Osteoblast (primary cell): ENCODE measurements around the gene CDKAL1. TPM values are rescaled to one million over a fixed set of nuclear protein-coding genes. Genes with fewer than 3 reads are reported as not detected.
A peak's percentile ranks its signal among the peaks of the same experiment; 100 is the strongest.

Source experiments
- DNase-seq: peaks from one replicate; pipeline ENCODE4 v3.0.0; 2011; ENCODE audit warnings: low spot score, mixed read lengths; ENCODE audit not compliant: insufficient read length; ENCODE audit errors: missing footprints
- H2AFZ ChIP-seq: 2 replicates; pipeline ENCODE4 v1.6.0; 2011; ENCODE audit warnings: mild to moderate bottlenecking, low read length
- H3K27ac ChIP-seq: 2 replicates; pipeline ENCODE4 v1.5.1; 2011; ENCODE audit warnings: mild to moderate bottlenecking, low read depth, low read length, moderate library complexity
- H3K27me3 ChIP-seq: 2 replicates; pipeline ENCODE4 v1.6.0; 2012; ENCODE audit warnings: mild to moderate bottlenecking, control low read depth, inconsistent platforms, low read length, moderate library complexity; ENCODE audit not compliant: insufficient read depth
- H3K36me3 ChIP-seq: 2 replicates; pipeline ENCODE4 v1.5.1; 2011; ENCODE audit warnings: mild to moderate bottlenecking, low read length, control low read depth, moderate library complexity; ENCODE audit not compliant: insufficient read depth
- H3K4me1 ChIP-seq: 2 replicates; pipeline ENCODE4 v1.5.1; 2011; ENCODE audit warnings: mild to moderate bottlenecking, low read length, control low read depth, moderate library complexity; ENCODE audit not compliant: insufficient read depth
- H3K4me2 ChIP-seq: 2 replicates; pipeline ENCODE4 v1.6.0; 2011; ENCODE audit warnings: mild to moderate bottlenecking, low read length; ENCODE audit not compliant: insufficient read depth
- H3K4me3 ChIP-seq: fragments of 200-600 bp; sonication (generic); 3 replicates; pipeline ENCODE4 v1.5.1; 2012; ENCODE audit warnings: mild to moderate bottlenecking, low read length, inconsistent platforms; ENCODE audit not compliant: insufficient read depth
- H3K79me2 ChIP-seq: 2 replicates; pipeline ENCODE4 v1.6.0; 2012; ENCODE audit warnings: mild to moderate bottlenecking, low read length, control low read depth, inconsistent platforms; ENCODE audit not compliant: insufficient read depth
- H3K9me3 ChIP-seq: 2 replicates; pipeline ENCODE4 v1.5.1; 2011; ENCODE audit warnings: low read depth, low read length, control low read depth
- H4K20me1 ChIP-seq: 2 replicates; pipeline ENCODE4 v1.6.0; 2012; ENCODE audit warnings: mild to moderate bottlenecking, low read length, control low read depth; ENCODE audit not compliant: insufficient read depth
- CTCF ChIP-seq: IDR thresholded peaks from 2 replicates; pipeline ENCODE4 v1.5.1; 2011; ENCODE audit warnings: mild to moderate bottlenecking, low read depth, low read length, moderate library complexity; ENCODE audit errors: extremely low read depth
- total RNA-seq: library from RNA; depleted of rRNA; stranded (reverse); fragments of >200 nt; gene quantifications from 2 replicates; pipeline ENCODE4 v1.2.3, GENCODE V29; 2012

Gene CDKAL1
- total RNA-seq, 1 donor: 18.5 TPM

GRCh38 chr6:21163838-21164180 lies 629.6 kb downstream of the CDKAL1 start:
- Histone ChIP-seq H4K20me1 (no peaks in the 10 kb centered on the region), H2AFZ (no peak overlapping the region), H3K4me3 (no peak overlapping the region), H3K36me3 (no peaks in the 10 kb centered on the region), H3K4me2 (no peak overlapping the region), H3K4me1 (peaks cover 7% of the 10 kb centered on the region), H3K79me2 (no peaks in the 10 kb centered on the region), H3K9me3 (no peaks in the 10 kb centered on the region), H3K27me3 (no peaks in the 10 kb centered on the region), H3K27ac (peak overlapping the region; percentile 74)
- no peak for TF ChIP-seq CTCF
- DNase-seq: no peak

GRCh38 chr6:21164768-21165326 lies 630.6 kb downstream of the CDKAL1 start:
- H3K27ac ChIP-seq: no peak overlapping the region
- H3K79me2 ChIP-seq: no peaks in the 10 kb centered on the region
- peak overlapping the region; percentile 64 for H2AFZ ChIP-seq
- H4K20me1 ChIP-seq: no peaks in the 10 kb centered on the region
- peak overlapping the region; percentile 49 for H3K4me2 ChIP-seq
- H3K36me3 ChIP-seq: no peaks in the 10 kb centered on the region
- no peak for DNase-seq
- TF ChIP-seq CTCF: no peak
- peaks cover 7% of the 10 kb centered on the region for H3K4me1 ChIP-seq
- no peak overlapping the region for H3K4me3 ChIP-seq
- H3K9me3 ChIP-seq: no peaks in the 10 kb centered on the region
- no peaks in the 10 kb centered on the region for H3K27me3 ChIP-seq

- no peaks in the 10 kb centered on the region for H3K79me2 ChIP-seq
- no peak overlapping the region for H3K4me2 ChIP-seq
- H3K36me3 ChIP-seq: no peaks in the 10 kb centered on the region
- DNase-seq: no peak
- no peak for TF ChIP-seq CTCF
- H3K9me3 ChIP-seq: no peaks in the 10 kb centered on the region
- H3K27me3 ChIP-seq: no peaks in the 10 kb centered on the region
- H4K20me1 ChIP-seq: no peaks in the 10 kb centered on the region
- no peak overlapping the region for H3K27ac ChIP-seq
- no peak overlapping the region for H2AFZ ChIP-seq
- peaks cover 7% of the 10 kb centered on the region for H3K4me1 ChIP-seq
- no peak overlapping the region for H3K4me3 ChIP-seq
These were observed 632.5 kb downstream of the CDKAL1 start for GRCh38 chr6:21166754-21167153.

- no peak for TF ChIP-seq CTCF
- H3K36me3 ChIP-seq: no peaks in the 10 kb centered on the region
- no peak overlapping the region for H3K4me3 ChIP-seq
- H3K79me2 ChIP-seq: no peaks in the 10 kb centered on the region
- no peak overlapping the region for H2AFZ ChIP-seq
- no peaks in the 10 kb centered on the region for H4K20me1 ChIP-seq
- no peaks in the 10 kb centered on the region for H3K9me3 ChIP-seq
- H3K4me1 ChIP-seq: peaks cover 7% of the 10 kb centered on the region
- no peak for DNase-seq
- no peak overlapping the region for H3K4me2 ChIP-seq
- H3K27ac ChIP-seq: no peak overlapping the region
- no peaks in the 10 kb centered on the region for H3K27me3 ChIP-seq
These were observed 633.5 kb downstream of the CDKAL1 start for GRCh38 chr6:21167790-21168189.
